Mesothelial cell of epicardium (in vitro differentiated cells): ENCODE results near the gene LYSMD2. TPM values are rescaled to one million over a fixed set of nuclear protein-coding genes. Genes with fewer than 3 reads are reported as not detected.

ENCODE experiments used
- DNase-seq, 2 experiments: peaks; one replicate each; pipeline ENCODE4 v3.0.0; 2021; ENCODE audit warnings: low spot score in 2 of 2; ENCODE audit not compliant: unreplicated experiment in 2 of 2
- H3K27ac Mint-ChIP-seq: 2 replicates; pipeline ENCODE4 v1.8.0; 2021; ENCODE audit warnings: mixed read lengths
- H3K27me3 Mint-ChIP-seq: 2 replicates; pipeline ENCODE4 v1.8.0; 2021; ENCODE audit warnings: low read depth, mixed read lengths
- H3K36me3 Mint-ChIP-seq: 2 replicates; pipeline ENCODE4 v1.8.0; 2021; ENCODE audit warnings: mixed read lengths
- H3K4me1 Mint-ChIP-seq: 2 replicates; pipeline ENCODE4 v1.8.0; 2021; ENCODE audit warnings: mixed read lengths
- H3K4me3 Mint-ChIP-seq: 2 replicates; pipeline ENCODE4 v1.8.0; 2021; ENCODE audit warnings: mild to moderate bottlenecking, moderate library complexity, mixed read lengths
- H3K9me3 Mint-ChIP-seq: 2 replicates; pipeline ENCODE4 v1.8.0; 2021; ENCODE audit warnings: mixed read lengths
- total RNA-seq: library from RNA; stranded (reverse); gene quantifications from 3 replicates; pipeline ENCODE4 v1.2.1, GENCODE V29; 2021
- TF ChIP-seq, protein P1 (sequence below): fragments of 200-600 bp; sonication (generic); IDR thresholded peaks from one replicate; pipeline ENCODE4 v1.5.0; 2021; ENCODE audit warnings: antibody characterized with exemption; ENCODE audit not compliant: unreplicated experiment

Gene LYSMD2
- total RNA-seq, 1 donor from 2014 or later, result 1.9 TPM

GRCh38 chr15:51721199-51721960 is 16.1 kb downstream of the LYSMD2 start:
- no peaks in the 10 kb centered on the region for H3K9me3 Mint-ChIP-seq
- DNase-seq, result no peak
- TF ChIP-seq, protein P1, sequence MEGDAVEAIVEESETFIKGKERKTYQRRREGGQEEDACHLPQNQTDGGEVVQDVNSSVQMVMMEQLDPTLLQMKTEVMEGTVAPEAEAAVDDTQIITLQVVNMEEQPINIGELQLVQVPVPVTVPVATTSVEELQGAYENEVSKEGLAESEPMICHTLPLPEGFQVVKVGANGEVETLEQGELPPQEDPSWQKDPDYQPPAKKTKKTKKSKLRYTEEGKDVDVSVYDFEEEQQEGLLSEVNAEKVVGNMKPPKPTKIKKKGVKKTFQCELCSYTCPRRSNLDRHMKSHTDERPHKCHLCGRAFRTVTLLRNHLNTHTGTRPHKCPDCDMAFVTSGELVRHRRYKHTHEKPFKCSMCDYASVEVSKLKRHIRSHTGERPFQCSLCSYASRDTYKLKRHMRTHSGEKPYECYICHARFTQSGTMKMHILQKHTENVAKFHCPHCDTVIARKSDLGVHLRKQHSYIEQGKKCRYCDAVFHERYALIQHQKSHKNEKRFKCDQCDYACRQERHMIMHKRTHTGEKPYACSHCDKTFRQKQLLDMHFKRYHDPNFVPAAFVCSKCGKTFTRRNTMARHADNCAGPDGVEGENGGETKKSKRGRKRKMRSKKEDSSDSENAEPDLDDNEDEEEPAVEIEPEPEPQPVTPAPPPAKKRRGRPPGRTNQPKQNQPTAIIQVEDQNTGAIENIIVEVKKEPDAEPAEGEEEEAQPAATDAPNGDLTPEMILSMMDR, result no peak
- H3K4me1 Mint-ChIP-seq, result peaks cover 17% of the 10 kb centered on the region
- H3K27me3 Mint-ChIP-seq, result no peaks in the 10 kb centered on the region
- no peak overlapping the region for H3K27ac Mint-ChIP-seq
- no peak overlapping the region for H3K4me3 Mint-ChIP-seq
- peaks cover 2% of the 10 kb centered on the region for H3K36me3 Mint-ChIP-seq

GRCh38 chr15:51720201-51720995 is 17.1 kb downstream of the LYSMD2 start:
- Mint-ChIP-seq H3K27me3 (no peaks in the 10 kb centered on the region), H3K27ac (no peak overlapping the region), H3K4me3 (no peak overlapping the region), H3K36me3 (peaks cover 2% of the 10 kb centered on the region), H3K9me3 (no peaks in the 10 kb centered on the region), H3K4me1 (peaks cover 11% of the 10 kb centered on the region)
- TF ChIP-seq, protein P1, result no peak
- no peak for DNase-seq

GRCh38 chr15:51718746-51719145 is 18.7 kb downstream of the LYSMD2 start:
- DNase-seq, result no peak
- no peak overlapping the region for H3K27ac Mint-ChIP-seq
- H3K27me3 Mint-ChIP-seq, result no peaks in the 10 kb centered on the region

GRCh38 chr15:51718219-51718618 is 19.2 kb downstream of the LYSMD2 start:
- TF ChIP-seq, protein P1, result no peak
- H3K36me3 Mint-ChIP-seq, result peaks cover 2% of the 10 kb centered on the region
- no peaks in the 10 kb centered on the region for H3K27me3 Mint-ChIP-seq
- peaks cover 4% of the 10 kb centered on the region for H3K4me1 Mint-ChIP-seq
- H3K9me3 Mint-ChIP-seq, result no peaks in the 10 kb centered on the region
- no peak overlapping the region for H3K27ac Mint-ChIP-seq
- H3K4me3 Mint-ChIP-seq, result no peak overlapping the region
- no peak for DNase-seq

More at GRCh38 chr15:51718746-51719145, 18.7 kb downstream of the LYSMD2 start:
- H3K4me3 Mint-ChIP-seq, result no peak overlapping the region
- H3K36me3 Mint-ChIP-seq, result peaks cover 2% of the 10 kb centered on the region
- TF ChIP-seq, protein P1, result no peak
- no peaks in the 10 kb centered on the region for H3K9me3 Mint-ChIP-seq
- H3K4me1 Mint-ChIP-seq, result peaks cover 4% of the 10 kb centered on the region

DNA sequence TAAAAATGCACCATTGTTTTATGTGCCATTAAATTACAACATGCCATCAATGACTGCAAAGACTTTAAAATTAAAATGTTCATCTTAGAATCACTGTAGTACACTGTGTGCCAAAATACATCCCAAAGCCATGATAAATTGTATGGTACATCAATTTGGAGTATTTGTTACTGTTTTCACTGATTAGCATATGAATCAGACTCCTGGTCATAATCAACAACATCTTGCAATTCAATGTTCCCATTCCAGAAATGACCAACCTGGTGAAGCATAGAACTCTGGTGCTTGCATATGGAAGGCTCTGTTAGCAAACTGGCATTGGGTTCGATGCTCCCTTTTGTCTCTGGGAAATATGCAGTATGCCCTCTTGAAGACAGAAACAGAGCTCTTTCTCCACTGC is 22.5 kb downstream of the LYSMD2 start:
- H3K4me1 Mint-ChIP-seq, result no peaks in the 10 kb centered on the region
- H3K27me3 Mint-ChIP-seq, result no peaks in the 10 kb centered on the region
- H3K36me3 Mint-ChIP-seq, result no peaks in the 10 kb centered on the region
- H3K4me3 Mint-ChIP-seq, result no peak overlapping the region
- TF ChIP-seq, protein P1, result no peak
- H3K9me3 Mint-ChIP-seq, result no peaks in the 10 kb centered on the region
- no peak overlapping the region for H3K27ac Mint-ChIP-seq
- DNase-seq, result no peak
